Naive thymus-derived CD4-positive, alpha-beta T cell (primary cell): Measurements from ENCODE around the gene NR1D2. TPM values are rescaled to one million over a fixed set of nuclear protein-coding genes. Genes with fewer than 3 reads are reported as not detected.
"Not testable (repeated sequence)": the region's sequence is repeated elsewhere in the genome, so short reads cannot be mapped to it uniquely, and the experiment has no call there.

Experiments
- ATAC-seq: fragments of 150-1000 bp; cut with Tn5 transposase; 2 replicates; pipeline ENCODE4 v1.10.0; 2021; ENCODE audit warnings: mild to moderate bottlenecking, moderate library complexity
- CTCF ChIA-PET: fragments of 350-600 bp; sonication (Branson Sonifier 250); formaldehyde crosslinking; loops from one replicate; lab custom pipeline; 2021; ENCODE audit warnings: antibody characterized with exemption; lab: Charles Lee
- POLR2A ChIA-PET: fragments of 350-600 bp; sonication (Branson Sonifier 250); formaldehyde crosslinking; loops from one replicate; lab custom pipeline; 2021; ENCODE audit warnings: antibody characterized with exemption, inconsistent platforms; lab: Charles Lee
- DNase-seq, 9 donors: peaks; one replicate each; pipeline versions ENCODE4 v3.0.0 to v3.0.0-alpha.2; 2020 to 2022; ENCODE audit warnings: mixed read lengths in 1 of 9
- H3K27ac ChIP-seq: one replicate; pipeline ENCODE4 v1.7.0; 2013; ENCODE audit warnings: mild to moderate bottlenecking, low read depth, low read length, moderate library complexity
- H3K27me3 ChIP-seq, 2 donors: one replicate each; pipeline ENCODE4 v1.7.0; 2013; ENCODE audit warnings: low read length in 2 of 2, mild to moderate bottlenecking in 2 of 2, moderate library complexity in 2 of 2; ENCODE audit not compliant: control insufficient read depth in 2 of 2, insufficient read depth in 2 of 2
- H3K36me3 ChIP-seq, 3 experiments: 1 replicate in 2 of 3; 2 replicates in 1 of 3; pipeline ENCODE4 v1.7.0; 2013; ENCODE audit warnings: low read length in 3 of 3, mild to moderate bottlenecking in 3 of 3, moderate library complexity in 1 of 3; ENCODE audit not compliant: insufficient read depth in 3 of 3, control insufficient read depth in 2 of 3
- H3K4me1 ChIP-seq, 2 donors: one replicate each; pipeline ENCODE4 v1.7.0; 2013; ENCODE audit warnings: low read length in 2 of 2, mild to moderate bottlenecking in 2 of 2, moderate library complexity in 1 of 2; ENCODE audit not compliant: control insufficient read depth in 2 of 2, insufficient read depth in 2 of 2
- H3K4me3 ChIP-seq: 2 replicates; pipeline ENCODE4 v1.7.0; 2013; ENCODE audit warnings: mild to moderate bottlenecking, low read length
- H3K9me3 ChIP-seq, 3 experiments: 1 replicate in 2 of 3; 2 replicates in 1 of 3; pipeline ENCODE4 v1.7.0; 2013; ENCODE audit warnings: low read length in 3 of 3; ENCODE audit not compliant: control insufficient read depth in 2 of 3
- H3K27ac Mint-ChIP-seq, 9 donors: one replicate each; pipeline ENCODE4 v1.8.0; 2020 to 2022; ENCODE audit warnings: mixed read lengths in 9 of 9, mild to moderate bottlenecking in 8 of 9, moderate library complexity in 5 of 9, inconsistent platforms in 2 of 9
- H3K27me3 Mint-ChIP-seq, 5 donors: one replicate each; pipeline ENCODE4 v1.8.0; 2021 to 2022; ENCODE audit warnings: mixed read lengths in 5 of 5, mild to moderate bottlenecking in 1 of 5
- H3K36me3 Mint-ChIP-seq, 5 donors: one replicate each; pipeline ENCODE4 v1.8.0; 2020 to 2022; ENCODE audit warnings: mixed read lengths in 5 of 5, mild to moderate bottlenecking in 3 of 5, inconsistent platforms in 1 of 5
- H3K4me1 Mint-ChIP-seq, 7 donors: one replicate each; pipeline ENCODE4 v1.8.0; 2020 to 2022; ENCODE audit warnings: mixed read lengths in 7 of 7, mild to moderate bottlenecking in 3 of 7, inconsistent platforms in 1 of 7
- H3K4me3 Mint-ChIP-seq, 10 donors: one replicate each; pipeline ENCODE4 v1.8.0; 2020 to 2022; ENCODE audit warnings: mild to moderate bottlenecking in 10 of 10, mixed read lengths in 10 of 10, moderate library complexity in 6 of 10, inconsistent platforms in 2 of 10
- H3K9me3 Mint-ChIP-seq, 11 donors: one replicate each; pipeline ENCODE4 v1.8.0; 2020 to 2022; ENCODE audit warnings: mixed read lengths in 11 of 11, mild to moderate bottlenecking in 4 of 11, inconsistent platforms in 1 of 11, moderate library complexity in 1 of 11
- intact Hi-C, 2 donors: fragments of 100-400 bp; cut with micrococcal nuclease; formaldehyde crosslinking; loops; one replicate each; pipeline ENCODE4 v1.15.1; 2023
- polyA plus RNA-seq, 2 donors: library from polyadenylated mRNA; unstranded; fragments of 300-500 nt; fragmentation: Illumina TruSeq; gene quantifications; one replicate each; pipeline ENCODE4 v1.2.3, GENCODE V29; 2021
- total RNA-seq, 6 experiments: library from RNA in 5 of 6; stranded (reverse) in 5 of 6; gene quantifications; 1 replicate in 5 of 6; 2 replicates in 1 of 6; pipeline ENCODE4 v1.2.3 and lab custom pipeline; 2021 to 2026

NR1D2 gene
- total and polyA plus RNA-seq, 7 experiments from 2014 or later = 6.7 to 97.7 (median 53.0) TPM

DNA sequence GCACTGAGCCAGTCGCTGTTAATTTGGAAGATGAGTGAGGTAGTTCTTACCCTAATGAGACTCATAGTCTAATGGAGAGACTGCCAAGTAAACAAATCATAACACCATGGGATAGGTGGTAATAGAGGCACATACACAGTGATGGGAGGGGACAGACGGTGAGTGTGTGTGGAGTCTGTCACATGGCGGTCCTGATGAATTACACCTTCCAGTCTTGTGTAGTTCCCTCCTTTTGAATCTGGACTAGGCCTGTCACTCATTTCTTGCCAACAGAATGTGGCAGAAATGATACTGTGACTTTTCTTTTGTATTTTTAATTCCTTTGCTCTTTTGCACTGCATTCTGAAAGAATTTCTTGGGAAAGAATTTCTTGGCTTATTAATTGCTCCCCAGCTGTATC, 78.1 kb downstream of the NR1D2 start:
- intact Hi-C loops = no loop called here
- peaks cover 0 to 6% (median 4%) of the 10 kb centered on the region in 5 donors for H3K27me3 Mint-ChIP-seq
- H3K4me1 ChIP-seq = no peaks in the 10 kb centered on the region
- ChIA-PET POLR2A (no interaction called here), CTCF (no interaction called here)
- H3K36me3 ChIP-seq = no peaks in the 10 kb centered on the region
- no peaks in the 10 kb centered on the region for H3K36me3 Mint-ChIP-seq
- no peak overlapping the region for H3K27ac ChIP-seq
- H3K27ac Mint-ChIP-seq = no peak overlapping the region
- no peak overlapping the region for H3K4me3 ChIP-seq
- H3K9me3 ChIP-seq = no peaks in the 10 kb centered on the region
- H3K4me1 Mint-ChIP-seq = no peaks in the 10 kb centered on the region
- DNase-seq (no peak), ATAC-seq (no peak)
- no peaks in the 10 kb centered on the region for H3K9me3 Mint-ChIP-seq
- no peak overlapping the region for H3K4me3 Mint-ChIP-seq
- no peaks in the 10 kb centered on the region for H3K27me3 ChIP-seq

DNA sequence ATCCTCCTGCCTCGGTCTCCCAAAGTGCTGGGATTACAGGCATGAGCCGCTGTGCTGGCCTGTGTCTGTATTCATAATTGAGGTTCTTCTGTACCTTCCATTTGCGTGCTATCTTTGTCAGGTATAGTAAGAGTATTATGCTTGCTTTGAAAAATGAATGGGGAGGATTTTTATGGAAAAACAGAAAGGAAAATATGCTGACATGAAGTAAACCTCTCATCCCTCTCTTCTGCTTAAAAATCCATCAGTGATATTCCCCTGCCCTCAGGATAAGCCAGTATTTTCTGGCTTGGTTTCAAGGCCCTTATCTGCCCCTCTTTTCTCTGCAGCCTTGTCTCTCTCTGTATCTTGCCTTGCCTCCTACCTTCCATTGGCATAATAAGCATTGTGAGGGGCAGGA, 80.7 kb downstream of the NR1D2 start:
- H3K9me3 ChIP-seq = no peaks in the 10 kb centered on the region
- no peaks in the 10 kb centered on the region for H3K36me3 ChIP-seq
- ChIA-PET POLR2A (no interaction called here), CTCF (no interaction called here)
- ATAC-seq (no peak), DNase-seq (no peak)
- Mint-ChIP-seq H3K27ac (no peak overlapping the region), H3K36me3 (no peaks in the 10 kb centered on the region), H3K27me3 (peaks cover 0 to 9% (median 4%) of the 10 kb centered on the region in 5 donors), H3K9me3 (peaks cover 0 to under 1% (median 0%) of the 10 kb centered on the region in 11 donors), H3K4me3 (no peak overlapping the region), H3K4me1 (no peaks in the 10 kb centered on the region)
- no peaks in the 10 kb centered on the region for H3K4me1 ChIP-seq
- H3K27ac ChIP-seq = no peak overlapping the region
- intact Hi-C loops = no loop called here
- no peaks in the 10 kb centered on the region for H3K27me3 ChIP-seq
- no peak overlapping the region for H3K4me3 ChIP-seq

DNA sequence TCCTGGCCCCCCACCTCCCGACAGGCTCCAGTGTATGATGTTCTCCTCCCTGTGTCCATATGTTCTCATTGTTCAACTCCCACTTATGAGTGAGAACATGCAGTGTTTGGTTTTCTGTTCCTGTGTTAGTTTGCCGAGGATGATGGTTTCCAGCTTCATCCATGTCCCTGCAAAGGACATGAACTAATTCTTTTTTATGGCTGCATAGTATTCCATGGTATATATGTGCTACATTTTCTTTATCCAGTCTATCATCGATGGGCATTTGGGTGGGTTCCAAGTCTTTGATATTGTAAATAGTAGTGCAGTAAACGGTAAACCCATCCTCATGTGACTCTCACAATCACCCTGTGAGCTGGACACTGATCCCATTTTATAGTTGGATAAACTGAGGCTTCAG, 81.6 kb downstream of the NR1D2 start:
- POLR2A ChIA-PET, H3K27ac Mint-ChIP-seq, H3K4me1 ChIP-seq, H3K4me1 Mint-ChIP-seq, H3K4me3 Mint-ChIP-seq, H3K27me3 Mint-ChIP-seq, H3K27me3 ChIP-seq, H3K27ac ChIP-seq, DNase-seq, ATAC-seq, intact Hi-C loops, CTCF ChIA-PET, H3K36me3 Mint-ChIP-seq, H3K36me3 ChIP-seq, H3K9me3 Mint-ChIP-seq, H3K4me3 ChIP-seq, H3K9me3 ChIP-seq: not testable (repeated sequence)

DNA sequence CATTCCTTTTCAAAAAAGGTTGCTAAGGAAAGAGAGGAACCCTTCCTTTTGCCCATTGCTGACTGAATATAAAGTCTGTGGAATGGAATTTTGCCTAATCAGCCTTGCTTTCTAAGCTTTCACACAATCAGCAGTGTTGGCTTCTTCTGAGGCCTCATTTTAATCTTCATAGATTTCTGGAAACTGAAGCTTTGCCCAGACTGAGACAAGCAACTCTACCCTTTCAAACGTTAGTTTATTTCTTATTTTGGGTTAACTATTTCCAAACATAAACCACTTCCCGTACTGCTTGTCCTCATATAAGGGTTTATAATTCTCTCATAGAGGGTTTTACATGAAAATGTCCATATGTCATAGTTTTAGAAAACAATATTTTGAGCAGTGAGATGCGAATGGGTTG, 82.9 kb downstream of the NR1D2 start:
- Mint-ChIP-seq H3K4me3 (no peak overlapping the region), H3K9me3 (peaks cover 0 to 6% (median 0%) of the 10 kb centered on the region in 11 donors), H3K4me1 (no peaks in the 10 kb centered on the region), H3K27me3 (peaks cover 0 to 9% (median 5%) of the 10 kb centered on the region in 5 donors), H3K36me3 (no peaks in the 10 kb centered on the region), H3K27ac (no peak overlapping the region)
- POLR2A ChIA-PET = no interaction called here
- H3K27ac ChIP-seq = no peak overlapping the region
- no peaks in the 10 kb centered on the region for H3K36me3 ChIP-seq
- no peaks in the 10 kb centered on the region for H3K4me1 ChIP-seq
- DNase-seq = no peak
- CTCF ChIA-PET = no interaction called here
- no peak for ATAC-seq
- H3K27me3 ChIP-seq = no peaks in the 10 kb centered on the region
- intact Hi-C loops = no loop called here
- H3K9me3 ChIP-seq = no peaks in the 10 kb centered on the region
- no peak overlapping the region for H3K4me3 ChIP-seq

Other genes with a start within 250 kb of the NR1D2 start
- 10 to 100 TPM; 59.0 to 80.0 (median 69.2) TPM for gene UBE2E1, start 139.3 kb upstream of the NR1D2 start, total RNA-seq
- gene UBE2E1, start 139.3 kb upstream of the NR1D2 start, polyA plus RNA-seq = 10 to 100 TPM in 1 of 2 donors, 1 to 10 TPM in 1; 5.2 to 22.1 TPM
- 1 to 10 TPM; 2.2 to 6.4 (median 3.2) TPM for gene NKIRAS1, start 28.3 kb upstream of the NR1D2 start, total RNA-seq
- 1 to 10 TPM; 3.6 to 4.3 TPM for gene NKIRAS1, start 28.3 kb upstream of the NR1D2 start, polyA plus RNA-seq
- gene RPL15, start 28.2 kb upstream of the NR1D2 start, total RNA-seq = 1,000 to 10,000 TPM; 1,489 to 2,250 (median 2,129) TPM
- 1,000 to 10,000 TPM; 5,933 to 6,097 TPM for gene RPL15, start 28.2 kb upstream of the NR1D2 start, polyA plus RNA-seq